Chondrocyte (in vitro differentiated cells): Measurements from ENCODE around the gene TFR2. TPM values are rescaled to one million over a fixed set of nuclear protein-coding genes. Genes with fewer than 3 reads are reported as not detected.

Experiments used
- DNase-seq: peaks from one replicate; pipeline ENCODE4 v3.0.0; 2021; ENCODE audit warnings: mixed read lengths, low spot score
- H3K27ac Mint-ChIP-seq: one replicate; pipeline ENCODE4 v1.8.0; 2021; ENCODE audit warnings: mild to moderate bottlenecking, moderate library complexity, mixed read lengths; ENCODE audit not compliant: unreplicated experiment
- H3K27me3 Mint-ChIP-seq: 2 replicates; pipeline ENCODE4 v1.8.0; 2021; ENCODE audit warnings: low read depth, mixed read lengths
- H3K36me3 Mint-ChIP-seq: 2 replicates; pipeline ENCODE4 v1.8.0; 2021; ENCODE audit warnings: low read depth, mixed read lengths
- H3K4me1 Mint-ChIP-seq: 2 replicates; pipeline ENCODE4 v1.8.0; 2021; ENCODE audit warnings: low read depth, mild to moderate bottlenecking, mixed read lengths
- H3K4me3 Mint-ChIP-seq: one replicate; pipeline ENCODE4 v1.8.0; 2021; ENCODE audit warnings: mild to moderate bottlenecking, moderate library complexity, mixed read lengths; ENCODE audit not compliant: unreplicated experiment
- H3K9me3 Mint-ChIP-seq: 2 replicates; pipeline ENCODE4 v1.8.0; 2021; ENCODE audit warnings: low read depth, mixed read lengths
- total RNA-seq: library from RNA; stranded (reverse); gene quantifications from 3 replicates; pipeline ENCODE4 v1.2.1, GENCODE V29; 2021
- TF ChIP-seq, protein P1 (sequence below): fragments of 200-600 bp; sonication (generic); IDR thresholded peaks from 2 replicates; pipeline ENCODE4 v1.5.0; 2021; ENCODE audit warnings: antibody characterized with exemption, mild to moderate bottlenecking, moderate library complexity

The TFR2 gene
- total RNA-seq, 1 donor from 2014 or later = 2.1 TPM

GRCh38 chr7:100572949-100573675, 68.2 kb downstream of the TFR2 start:
- Mint-ChIP-seq H3K27ac (no peak overlapping the region), H3K4me3 (no peak overlapping the region), H3K36me3 (peaks cover 9% of the 10 kb centered on the region), H3K4me1 (peaks cover 3% of the 10 kb centered on the region), H3K9me3 (no peaks in the 10 kb centered on the region), H3K27me3 (no peaks in the 10 kb centered on the region)
- DNase-seq = no peak
- TF ChIP-seq, protein P1, sequence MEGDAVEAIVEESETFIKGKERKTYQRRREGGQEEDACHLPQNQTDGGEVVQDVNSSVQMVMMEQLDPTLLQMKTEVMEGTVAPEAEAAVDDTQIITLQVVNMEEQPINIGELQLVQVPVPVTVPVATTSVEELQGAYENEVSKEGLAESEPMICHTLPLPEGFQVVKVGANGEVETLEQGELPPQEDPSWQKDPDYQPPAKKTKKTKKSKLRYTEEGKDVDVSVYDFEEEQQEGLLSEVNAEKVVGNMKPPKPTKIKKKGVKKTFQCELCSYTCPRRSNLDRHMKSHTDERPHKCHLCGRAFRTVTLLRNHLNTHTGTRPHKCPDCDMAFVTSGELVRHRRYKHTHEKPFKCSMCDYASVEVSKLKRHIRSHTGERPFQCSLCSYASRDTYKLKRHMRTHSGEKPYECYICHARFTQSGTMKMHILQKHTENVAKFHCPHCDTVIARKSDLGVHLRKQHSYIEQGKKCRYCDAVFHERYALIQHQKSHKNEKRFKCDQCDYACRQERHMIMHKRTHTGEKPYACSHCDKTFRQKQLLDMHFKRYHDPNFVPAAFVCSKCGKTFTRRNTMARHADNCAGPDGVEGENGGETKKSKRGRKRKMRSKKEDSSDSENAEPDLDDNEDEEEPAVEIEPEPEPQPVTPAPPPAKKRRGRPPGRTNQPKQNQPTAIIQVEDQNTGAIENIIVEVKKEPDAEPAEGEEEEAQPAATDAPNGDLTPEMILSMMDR = no peak

DNA sequence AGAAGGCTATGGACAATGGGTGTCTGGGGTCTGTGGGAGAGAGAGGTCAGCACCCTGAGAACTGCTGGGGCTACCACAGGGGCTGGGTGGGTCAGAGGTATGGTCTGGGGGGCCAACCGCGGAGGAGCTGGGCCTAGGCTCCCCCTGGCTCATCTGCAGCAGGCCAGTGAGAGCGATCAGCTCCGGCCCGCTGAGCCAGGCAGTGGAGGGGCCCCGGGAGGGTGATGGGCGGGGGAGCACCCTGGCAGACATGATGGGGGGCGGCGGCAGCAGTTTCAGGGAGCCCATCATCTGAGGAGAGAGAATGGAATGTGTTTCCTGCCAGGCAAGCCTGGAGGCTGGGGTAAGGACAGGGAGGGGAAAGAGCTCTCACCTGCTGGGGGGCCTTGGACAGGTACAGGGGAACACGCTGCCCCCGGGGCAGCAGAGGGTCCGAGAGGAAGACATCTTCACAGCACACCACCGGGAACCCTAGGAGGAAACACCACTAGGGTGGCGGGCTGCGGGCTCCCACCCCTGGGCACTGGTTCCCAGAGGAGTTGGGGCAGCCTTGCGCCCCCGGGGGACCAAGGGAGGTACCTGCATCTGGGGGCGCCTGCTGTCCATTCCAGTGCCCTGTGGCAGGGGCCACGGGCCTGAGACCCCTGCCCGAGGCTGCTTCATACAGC, 68.9 kb downstream of the TFR2 start:
- no peak overlapping the region for H3K4me3 Mint-ChIP-seq
- TF ChIP-seq, protein P1 = no peak
- no peak for DNase-seq
- H3K27ac Mint-ChIP-seq = no peak overlapping the region
- no peaks in the 10 kb centered on the region for H3K9me3 Mint-ChIP-seq
- H3K27me3 Mint-ChIP-seq = no peaks in the 10 kb centered on the region
- H3K4me1 Mint-ChIP-seq = peaks cover 3% of the 10 kb centered on the region
- H3K36me3 Mint-ChIP-seq = peaks cover 9% of the 10 kb centered on the region

DNA sequence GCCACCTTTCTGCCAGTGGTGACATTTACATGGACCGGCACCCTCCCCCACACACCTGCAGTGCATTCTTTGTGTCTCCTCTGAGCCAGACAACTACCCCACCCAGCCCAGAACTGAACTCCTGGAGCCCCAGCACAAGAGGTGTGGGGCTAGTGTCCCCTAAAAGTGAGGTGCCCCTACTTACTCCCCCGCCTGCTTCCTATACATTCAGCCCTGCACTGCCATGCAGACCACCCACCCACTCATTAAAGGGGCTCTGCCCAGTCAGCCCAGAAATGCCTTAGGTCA, 69.6 kb downstream of the TFR2 start:
- H3K27ac Mint-ChIP-seq = no peak overlapping the region
- peaks cover 8% of the 10 kb centered on the region for H3K36me3 Mint-ChIP-seq
- H3K4me3 Mint-ChIP-seq = no peak overlapping the region
- TF ChIP-seq, protein P1 = no peak
- H3K4me1 Mint-ChIP-seq = peaks cover 3% of the 10 kb centered on the region
- DNase-seq = no peak
- no peaks in the 10 kb centered on the region for H3K27me3 Mint-ChIP-seq
- no peaks in the 10 kb centered on the region for H3K9me3 Mint-ChIP-seq

DNA sequence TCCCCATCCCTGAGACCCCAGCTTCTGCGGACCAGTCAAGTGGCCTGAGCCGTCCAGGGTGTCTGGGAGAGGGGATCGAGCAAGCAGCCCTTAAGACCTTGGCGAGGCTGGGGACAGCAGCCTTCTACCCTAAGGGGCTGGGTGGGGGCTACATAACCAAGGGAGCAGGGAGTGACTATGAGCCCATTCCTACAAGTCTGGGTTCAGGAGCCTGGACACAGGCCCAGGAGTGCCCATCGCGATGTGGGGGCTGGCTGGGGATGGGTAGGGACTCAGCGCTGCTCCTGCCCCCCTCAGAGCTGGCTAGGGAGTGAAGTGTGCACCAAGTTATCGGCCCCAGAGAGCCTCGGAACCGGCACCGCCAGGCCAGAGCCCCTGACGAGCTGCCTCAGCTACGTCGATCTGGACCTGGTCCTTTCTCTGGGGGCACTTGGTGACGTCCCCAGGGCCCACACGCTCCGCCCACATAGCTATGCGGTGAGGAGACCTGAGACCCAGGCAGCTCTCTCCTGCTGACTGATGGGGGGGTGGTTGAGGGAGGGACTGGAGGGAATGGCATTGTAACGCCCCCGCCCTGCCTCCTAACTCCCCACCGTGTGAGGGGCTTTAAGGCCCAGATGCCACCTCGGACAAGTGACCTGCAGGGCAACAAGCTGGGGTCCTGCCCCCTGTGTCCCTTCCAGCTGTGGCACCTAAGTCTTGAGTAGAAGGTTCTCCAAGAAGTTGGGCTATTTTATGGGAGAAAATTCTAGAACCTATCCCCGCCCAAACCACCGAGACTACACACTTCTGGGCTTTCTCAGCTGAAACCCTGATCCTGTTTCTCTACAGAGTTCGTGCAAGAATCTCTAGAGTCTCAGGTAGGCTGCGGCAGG, 70.2 kb downstream of the TFR2 start:
- Mint-ChIP-seq H3K36me3 (peaks cover 6% of the 10 kb centered on the region), H3K4me3 (no peak overlapping the region), H3K27ac (no peak overlapping the region), H3K27me3 (no peaks in the 10 kb centered on the region), H3K9me3 (no peaks in the 10 kb centered on the region), H3K4me1 (peaks cover 3% of the 10 kb centered on the region)
- TF ChIP-seq, protein P1 = no peak
- DNase-seq = no peak

Other genes starting within 250 kb of the TFR2 start
- gene ZCWPW1, start 212.8 kb downstream of the TFR2 start, total RNA-seq = 2.3 to 3.8 TPM (median 2.6 TPM) in 3 replicates
- gene MEPCE, start 211.7 kb downstream of the TFR2 start, total RNA-seq = 30.9 to 39.1 TPM (median 31.8 TPM) in 3 replicates
- gene PPP1R35, start 205.1 kb downstream of the TFR2 start, total RNA-seq = 20.5 to 23.0 TPM (median 21.0 TPM) in 3 replicates
- gene SPACDR, start 177.3 kb downstream of the TFR2 start, total RNA-seq = 0.42 to 0.87 TPM in 2 of 3 replicates, not detected in the other
- 24.0 to 34.1 TPM (median 33.0 TPM) in 3 replicates for gene TSC22D4, start 162.3 kb downstream of the TFR2 start, total RNA-seq
- 0.77 to 0.95 TPM (median 0.87 TPM) in 3 replicates for gene NYAP1, start 157.6 kb downstream of the TFR2 start, total RNA-seq
- gene AGFG2, start 102.3 kb downstream of the TFR2 start, total RNA-seq = 7.7 to 8.2 TPM (median 7.8 TPM) in 3 replicates
- gene SAP25, start 67.7 kb downstream of the TFR2 start, total RNA-seq = 0.70 to 1.1 TPM in 2 of 3 replicates, not detected in the other
- 42.0 to 45.8 TPM (median 43.9 TPM) in 3 replicates for gene LRCH4, start 55.4 kb downstream of the TFR2 start, total RNA-seq
- gene FBXO24, start 55.2 kb downstream of the TFR2 start, total RNA-seq = 0.57 to 1.2 TPM (median 0.82 TPM) in 3 replicates
- gene PCOLCE, start 39.2 kb downstream of the TFR2 start, total RNA-seq = 153 to 203 TPM (median 153 TPM) in 3 replicates
- 13.9 to 17.5 TPM (median 17.3 TPM) in 3 replicates for gene MOSPD3, start 29.0 kb downstream of the TFR2 start, total RNA-seq
- gene ACTL6B, start 14.9 kb upstream of the TFR2 start, total RNA-seq = not detected in 3 replicates
- 191 to 204 TPM (median 202 TPM) in 3 replicates for gene GNB2, start 32.2 kb upstream of the TFR2 start, total RNA-seq
- gene GIGYF1, start 52.7 kb upstream of the TFR2 start, total RNA-seq = 29.2 to 32.8 TPM (median 31.7 TPM) in 3 replicates
- gene POP7, start 64.6 kb upstream of the TFR2 start, total RNA-seq = 24.2 to 31.8 TPM (median 25.5 TPM) in 3 replicates
- not detected in 3 replicates for gene EPO, start 78.9 kb upstream of the TFR2 start, total RNA-seq
- gene ZAN, start 92.0 kb upstream of the TFR2 start, total RNA-seq = not detected in 3 replicates
- gene EPHB4, start 186.0 kb upstream of the TFR2 start, total RNA-seq = 56.6 to 60.7 TPM (median 59.5 TPM) in 3 replicates
- 23.5 to 26.6 TPM (median 26.0 TPM) in 3 replicates for gene SLC12A9, start 211.2 kb upstream of the TFR2 start, total RNA-seq
- 91.6 to 104 TPM (median 98.4 TPM) in 3 replicates for gene TRIP6, start 225.8 kb upstream of the TFR2 start, total RNA-seq
- gene SRRT, start 233.6 kb upstream of the TFR2 start, total RNA-seq = 104 to 138 TPM (median 105 TPM) in 3 replicates
- gene UFSP1, start 248.2 kb upstream of the TFR2 start, total RNA-seq = 4.1 to 5.0 TPM (median 4.3 TPM) in 3 replicates